Astrocyte of the spinal cord (primary cell): Measurements from ENCODE around the gene POR.
A peak's percentile ranks its signal among the peaks of the same experiment; 100 is the strongest.
"Not testable (repeated sequence)": the region's sequence is repeated elsewhere in the genome, so short reads cannot be mapped to it uniquely, and the experiment has no call there.

Experiments
- DNase-seq: peaks from one replicate; pipeline ENCODE4 v3.0.0; 2011; ENCODE audit warnings: low read depth, low spot score
- H3K4me3 ChIP-seq: 2 replicates; pipeline ENCODE4 v1.5.1; 2011; ENCODE audit warnings: low read depth, mild to moderate bottlenecking, low read length, moderate library complexity
- CTCF ChIP-seq: IDR thresholded peaks from 2 replicates; pipeline ENCODE4 v1.5.1; 2012; ENCODE audit warnings: low read depth, mild to moderate bottlenecking, low read length, inconsistent platforms
- in situ Hi-C: cut with HindIII; loops from 2 replicates; pipeline ENCODE4 v1.10.0; 2017; ENCODE audit warnings: low sequenced_read_pairs

Gene POR

GRCh38 chr7:76008156-76008687 lies 93.3 kb downstream of the POR start:
- TF ChIP-seq CTCF = no peak
- in situ Hi-C loops = no loop called here
- H3K4me3 ChIP-seq = no peak overlapping the region
- DNase-seq = no peak

- no peak overlapping the region for H3K4me3 ChIP-seq
- no peak for TF ChIP-seq CTCF
- DNase-seq = no peak
- in situ Hi-C loops = no loop called here
Measured at GRCh38 chr7:76009672-76010600, 95.0 kb downstream of the POR start.

GRCh38 chr7:76011442-76011861 lies 96.5 kb downstream of the POR start:
- no peak overlapping the region for H3K4me3 ChIP-seq
- TF ChIP-seq CTCF = no peak
- DNase-seq = peak; percentile 56
- in situ Hi-C loops = no loop called here

- H3K4me3 ChIP-seq = no peak overlapping the region
- in situ Hi-C loops = no loop called here
- no peak for DNase-seq
- TF ChIP-seq CTCF = no peak
Measured at GRCh38 chr7:76016191-76016947, 101.4 kb downstream of the POR start.

- DNase-seq, in situ Hi-C loops, H3K4me3 ChIP-seq: not testable (repeated sequence)
Measured at GRCh38 chr7:76018520-76018919, 103.6 kb downstream of the POR start.

GRCh38 chr7:76020031-76020714 lies 105.2 kb downstream of the POR start:
- in situ Hi-C loops = no loop called here
- TF ChIP-seq CTCF = peak; percentile 90
- H3K4me3 ChIP-seq = no peak overlapping the region
- peak; percentile 51 for DNase-seq
